GM04503 (cell line): ENCODE data around the gene MPPED2.

Experiments used
- DNase-seq: peaks from one replicate; pipeline ENCODE4 v3.0.0-alpha.2; 2012; ENCODE audit warnings: low read depth

Gene MPPED2

GRCh38 chr11:30586251-30587144, at the start of gene MPPED2:
Gene MPPED2, minus strand, starts transcription at chr11:30586353. Its CDS starts 5,980 bp downstream, at chr11:30580373.
- DNase-seq, result no peak

DNA sequence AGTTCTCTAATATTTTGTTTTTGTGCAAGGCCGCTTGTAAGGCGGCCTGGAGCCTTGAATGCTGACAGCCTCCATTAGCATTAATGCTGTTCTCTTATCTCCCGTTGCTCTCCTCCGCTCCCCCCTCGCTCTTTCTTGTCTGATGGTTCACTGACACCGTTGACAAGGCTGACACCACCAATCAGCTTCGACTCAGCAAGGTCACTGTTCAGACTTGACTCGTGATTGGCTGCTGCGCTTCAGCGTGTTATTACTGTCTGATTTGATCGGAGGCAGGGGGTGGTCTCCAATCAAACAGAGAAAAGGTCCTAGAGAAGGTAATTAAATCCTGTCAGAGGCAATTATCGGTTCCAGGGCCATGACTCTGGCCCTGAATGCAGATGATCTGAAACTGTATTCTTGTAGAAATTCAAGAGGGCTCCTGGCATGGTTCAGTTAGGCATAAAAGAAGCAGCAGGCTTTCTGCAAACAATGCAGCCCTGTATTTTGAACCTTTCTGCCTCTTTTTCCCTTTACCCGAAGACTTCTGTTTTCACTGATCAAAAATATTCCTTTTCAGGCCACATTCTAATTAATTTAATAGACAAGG, 49.3 kb upstream of the MPPED2 start:
- DNase-seq, result no peak

GRCh38 chr11:30631148-30631547, 45.0 kb upstream of the MPPED2 start:
- DNase-seq, result no peak

DNA sequence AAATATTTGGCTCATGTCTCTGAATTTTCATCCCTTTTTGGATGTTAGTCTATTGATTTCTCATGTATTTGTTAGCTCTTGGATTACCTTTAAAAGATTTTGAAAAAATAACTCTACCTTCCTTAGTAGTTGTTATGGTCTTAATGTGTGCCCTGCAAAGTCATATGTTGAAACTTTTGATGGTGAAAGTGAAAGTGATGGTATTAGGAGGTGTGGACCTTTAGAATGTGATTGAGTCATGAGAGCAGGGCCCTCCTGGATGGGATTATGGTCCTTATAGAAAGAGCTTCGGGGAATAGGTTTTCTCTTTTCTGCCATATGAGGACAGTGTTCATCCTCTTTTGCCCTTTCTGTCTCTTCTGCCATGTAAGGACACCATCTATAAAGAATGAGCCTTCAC, 33.6 kb upstream of the MPPED2 start:
- no peak for DNase-seq

DNA sequence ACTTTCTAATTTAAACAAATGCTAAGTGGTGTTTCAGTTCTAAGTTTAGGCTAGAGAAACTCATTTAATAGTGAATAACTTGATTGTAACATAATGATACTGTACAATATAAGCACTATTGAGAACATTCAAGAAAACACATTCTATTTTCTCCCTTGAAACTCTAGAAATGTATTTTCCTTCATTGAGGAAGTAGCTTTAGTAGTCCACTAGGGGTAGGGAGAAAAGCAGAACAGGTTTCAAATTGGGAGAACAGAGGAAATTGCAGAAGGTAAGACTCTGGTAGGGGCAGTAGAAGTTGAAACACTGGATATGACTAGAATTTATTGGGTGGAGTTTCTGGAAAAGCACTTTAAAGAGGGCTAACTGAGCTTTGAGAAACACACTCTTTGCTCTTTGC, 31.6 kb upstream of the MPPED2 start:
- no peak for DNase-seq

GRCh38 chr11:30610628-30611027, 24.5 kb upstream of the MPPED2 start:
- no peak for DNase-seq

GRCh38 chr11:30608534-30608933, 22.4 kb upstream of the MPPED2 start:
- DNase-seq, result no peak

GRCh38 chr11:30605036-30605605, 19.0 kb upstream of the MPPED2 start:
- DNase-seq, result no peak

- DNase-seq, result no peak
Measured at GRCh38 chr11:30603357-30603756, 17.2 kb upstream of the MPPED2 start.

- DNase-seq, result no peak
Measured at GRCh38 chr11:30596832-30597231, 10.7 kb upstream of the MPPED2 start.

- DNase-seq, result no peak
Measured at GRCh38 chr11:30595934-30596333, 9.8 kb upstream of the MPPED2 start.

DNA sequence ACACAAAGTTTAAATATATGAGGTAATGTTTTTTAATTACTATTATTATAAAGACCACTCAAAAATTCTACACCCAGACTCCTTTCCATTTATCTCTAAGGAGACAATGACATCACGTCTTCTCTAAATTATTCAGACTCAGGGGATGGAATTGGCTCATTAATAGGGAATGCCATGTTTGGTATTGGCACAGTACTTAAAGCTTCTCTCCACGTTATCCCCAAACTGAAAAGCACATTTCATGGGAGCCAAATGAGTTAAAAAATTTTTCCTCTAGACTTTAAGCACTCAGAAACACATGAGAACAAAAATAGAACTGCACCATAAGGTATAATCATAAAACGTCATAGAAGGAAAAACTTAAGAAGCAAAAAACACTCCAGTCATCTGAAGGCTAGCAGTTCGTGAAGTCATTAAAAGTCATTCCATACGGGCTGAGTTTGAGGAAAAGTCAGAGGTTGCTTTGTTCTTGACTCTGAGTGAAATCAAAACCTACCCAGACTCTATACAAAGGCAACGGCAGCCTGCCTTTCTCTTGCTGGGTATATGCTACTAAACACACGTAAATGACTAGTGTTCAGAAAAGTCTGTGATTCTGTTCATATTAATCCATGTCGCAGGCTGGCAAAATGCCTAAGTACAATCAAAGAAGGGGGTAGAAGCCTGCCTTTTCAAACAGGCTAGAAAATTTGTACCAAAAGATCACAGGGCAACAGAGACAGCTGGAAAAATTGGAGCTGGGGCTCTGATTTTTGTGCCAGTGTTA, 8.7 kb upstream of the MPPED2 start:
- DNase-seq, result no peak

DNA sequence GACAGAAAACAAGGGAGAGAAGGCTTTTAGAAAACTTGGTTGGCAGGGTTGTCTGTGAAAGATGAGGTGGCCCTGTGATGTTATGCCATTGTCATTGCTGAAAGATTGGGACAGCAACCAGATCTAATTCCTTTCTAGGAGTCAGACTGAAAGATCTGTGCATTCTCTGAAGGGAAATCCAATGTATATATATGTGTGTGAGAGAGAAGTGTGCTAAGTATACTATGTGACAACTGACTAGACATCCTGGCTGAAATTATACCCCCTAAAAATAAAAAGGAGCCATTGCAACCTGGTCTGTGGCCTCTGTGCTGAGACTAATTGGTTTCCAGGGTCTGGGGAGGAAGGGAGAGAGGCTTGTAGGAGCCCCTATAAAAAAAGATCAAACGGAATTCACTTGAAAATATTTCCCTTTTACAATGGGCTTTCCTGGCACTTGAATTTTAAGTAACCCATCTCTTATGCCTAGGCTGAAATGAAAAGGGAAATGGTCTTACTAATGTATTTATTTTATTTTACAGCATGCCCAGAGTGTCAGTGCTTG, 1.2 kb upstream of the MPPED2 start:
- no peak for DNase-seq

DNA sequence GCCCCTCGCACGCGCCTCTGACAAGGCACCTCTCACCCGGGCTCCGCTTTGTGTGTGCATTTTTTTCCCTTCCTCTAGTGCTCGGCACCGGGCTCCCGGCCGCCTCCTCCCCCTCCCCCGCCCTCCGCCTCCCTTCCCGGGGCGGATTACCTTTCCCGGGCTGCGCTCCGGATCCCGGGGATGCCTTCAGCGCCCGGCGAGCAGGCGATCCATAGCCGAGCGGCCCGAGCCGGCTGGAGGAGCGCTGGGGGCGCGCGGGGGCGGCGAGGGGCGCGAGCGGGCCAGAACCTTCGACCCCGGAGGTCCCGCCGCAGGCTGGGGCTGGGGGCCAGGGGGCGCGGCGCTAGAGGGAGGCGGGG, 282 bp downstream of the MPPED2 start:
- DNase-seq, result no peak

DNA sequence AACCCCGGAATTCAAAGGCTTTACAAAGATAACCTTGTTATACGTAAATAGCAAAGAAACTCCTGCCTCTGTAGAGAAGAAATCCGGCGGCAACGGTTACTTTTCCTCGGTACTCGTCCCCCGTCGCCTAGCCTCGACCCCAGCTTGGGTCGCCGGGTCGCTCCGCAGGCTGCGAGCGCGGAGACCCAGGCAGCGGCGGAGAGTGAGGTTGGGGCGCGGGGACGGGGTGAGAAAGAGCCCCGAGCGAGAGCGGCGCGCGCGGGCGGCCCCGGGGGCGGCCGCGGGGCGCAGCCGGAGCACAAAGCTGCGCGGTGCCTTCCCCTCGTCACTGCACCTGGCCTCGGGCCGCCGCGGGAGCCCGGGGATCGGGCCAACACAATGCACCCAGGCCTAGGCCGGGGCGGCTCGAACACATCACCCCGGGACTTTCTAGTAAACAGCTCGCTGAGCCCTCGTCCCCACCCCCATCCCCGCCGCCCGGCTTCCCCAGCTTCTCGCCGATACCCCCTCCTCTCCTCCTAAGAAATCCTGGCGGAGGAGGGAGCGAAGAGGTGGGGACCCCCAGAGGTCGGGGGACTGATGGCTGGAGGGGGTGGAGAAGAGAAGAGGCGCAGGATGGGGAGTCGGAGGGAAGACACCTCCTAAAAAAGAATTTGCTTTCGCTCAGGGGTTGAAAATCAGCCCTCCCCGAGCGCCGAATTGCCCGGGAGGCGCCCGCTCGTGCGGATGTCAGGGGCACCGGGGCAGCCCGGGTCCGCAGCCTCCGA, 845 bp downstream of the MPPED2 start:
- no peak for DNase-seq

- no peak for DNase-seq
Measured at GRCh38 chr11:30583476-30584280, 2.5 kb downstream of the MPPED2 start.

DNA sequence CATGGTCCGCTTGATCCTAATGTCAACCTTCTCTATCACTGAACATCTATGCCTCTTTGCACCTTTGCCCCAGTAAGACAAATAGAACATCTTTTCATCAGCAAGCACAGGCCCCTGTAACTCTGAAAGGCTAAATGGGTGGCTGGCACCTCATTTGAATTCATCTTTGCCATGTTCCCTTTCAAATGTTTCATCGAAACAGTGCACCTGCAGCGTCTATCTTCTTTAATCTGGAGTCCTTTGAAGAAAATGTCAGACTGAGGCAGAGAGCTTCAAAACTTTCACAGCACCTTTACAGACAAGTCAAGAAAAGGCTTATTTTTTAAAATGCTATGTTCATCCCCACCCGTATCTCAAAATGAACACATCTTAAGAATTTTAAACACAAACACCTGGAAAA, 3.4 kb downstream of the MPPED2 start:
- no peak for DNase-seq

DNA sequence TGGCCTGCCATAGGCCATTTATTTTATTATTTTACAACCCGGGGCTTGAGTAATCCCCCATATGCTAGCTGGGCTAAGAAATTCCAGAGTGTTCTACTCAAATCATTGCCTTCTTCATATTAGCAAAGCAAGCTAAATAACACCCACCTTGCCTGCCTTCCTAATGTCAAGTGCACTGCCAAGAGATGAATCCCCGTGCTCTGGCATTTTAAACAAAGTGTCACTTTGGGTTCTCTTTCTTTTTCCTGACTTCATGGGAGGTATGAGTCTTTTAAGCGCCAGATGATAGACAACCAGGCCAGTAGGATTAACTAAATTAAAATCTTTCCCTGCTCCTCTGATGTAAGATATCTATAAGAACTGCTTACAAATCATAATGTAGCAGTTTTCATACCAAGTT, 4.5 kb downstream of the MPPED2 start:
- no peak for DNase-seq

- DNase-seq, result no peak
Measured at GRCh38 chr11:30580573-30580972, 5.6 kb downstream of the MPPED2 start.

DNA sequence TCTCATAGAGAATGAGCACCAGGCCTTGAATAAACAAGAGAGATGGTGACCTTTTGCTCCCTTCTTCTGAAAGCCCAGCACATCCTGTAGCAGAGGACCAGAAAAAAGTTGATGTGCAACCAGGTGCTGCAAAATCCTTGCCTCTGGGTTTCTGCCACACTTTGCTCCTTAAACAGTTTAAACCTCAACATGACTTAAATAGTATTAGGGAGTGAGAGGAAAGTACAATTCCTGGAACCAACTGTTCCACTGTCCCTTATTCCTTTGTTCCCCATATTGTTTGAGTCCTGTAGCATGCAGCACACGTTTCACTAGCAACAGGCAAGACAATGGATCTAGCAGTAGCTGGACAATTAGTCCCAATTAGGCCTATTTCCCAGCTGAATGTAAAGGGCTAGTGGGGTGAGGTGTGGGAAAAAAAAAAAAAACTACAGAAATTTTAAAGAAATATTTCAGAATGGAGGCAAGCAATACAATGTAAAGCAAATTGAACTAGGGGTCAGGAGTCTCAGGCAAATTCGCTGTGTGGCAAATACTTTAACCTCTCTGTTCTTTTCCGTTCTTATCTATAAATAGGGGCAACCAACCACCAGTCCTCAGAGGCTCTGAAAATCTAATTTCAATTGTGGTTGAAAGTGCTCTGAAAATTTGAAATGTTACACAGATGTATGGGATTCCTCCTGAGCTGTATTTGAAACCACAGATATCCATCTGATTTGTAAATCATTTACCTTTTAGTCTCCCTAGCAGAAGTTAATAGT, 6.6 kb downstream of the MPPED2 start:
- no peak for DNase-seq
